ENCODE data around the gene STPG2.

Gene STPG2

DNA sequence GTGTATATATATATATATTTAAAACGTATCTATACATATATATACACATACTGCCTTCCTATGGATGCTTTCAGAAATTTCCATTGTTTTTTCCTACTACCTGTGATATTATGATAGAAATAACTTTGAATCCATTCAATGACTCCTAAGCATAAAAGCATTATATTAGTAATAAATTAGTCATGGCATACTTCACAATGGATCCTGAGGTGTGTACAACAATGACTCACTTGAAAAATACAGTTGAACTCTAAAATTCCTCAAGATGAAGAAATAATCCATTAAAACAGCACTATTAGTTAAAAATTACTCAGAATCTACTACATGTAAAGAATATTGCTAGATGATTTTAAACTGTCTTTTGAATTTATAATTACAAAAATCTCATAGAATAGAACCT is 201.1 kb downstream of the STPG2 start:
- TF ChIP-seq, protein P1, sequence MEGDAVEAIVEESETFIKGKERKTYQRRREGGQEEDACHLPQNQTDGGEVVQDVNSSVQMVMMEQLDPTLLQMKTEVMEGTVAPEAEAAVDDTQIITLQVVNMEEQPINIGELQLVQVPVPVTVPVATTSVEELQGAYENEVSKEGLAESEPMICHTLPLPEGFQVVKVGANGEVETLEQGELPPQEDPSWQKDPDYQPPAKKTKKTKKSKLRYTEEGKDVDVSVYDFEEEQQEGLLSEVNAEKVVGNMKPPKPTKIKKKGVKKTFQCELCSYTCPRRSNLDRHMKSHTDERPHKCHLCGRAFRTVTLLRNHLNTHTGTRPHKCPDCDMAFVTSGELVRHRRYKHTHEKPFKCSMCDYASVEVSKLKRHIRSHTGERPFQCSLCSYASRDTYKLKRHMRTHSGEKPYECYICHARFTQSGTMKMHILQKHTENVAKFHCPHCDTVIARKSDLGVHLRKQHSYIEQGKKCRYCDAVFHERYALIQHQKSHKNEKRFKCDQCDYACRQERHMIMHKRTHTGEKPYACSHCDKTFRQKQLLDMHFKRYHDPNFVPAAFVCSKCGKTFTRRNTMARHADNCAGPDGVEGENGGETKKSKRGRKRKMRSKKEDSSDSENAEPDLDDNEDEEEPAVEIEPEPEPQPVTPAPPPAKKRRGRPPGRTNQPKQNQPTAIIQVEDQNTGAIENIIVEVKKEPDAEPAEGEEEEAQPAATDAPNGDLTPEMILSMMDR (IDR thresholded peaks at IDR 0.05; ENCODE audit: control insufficient read depth, insufficient read depth, low read depth, low read length, missing control alignments) = no peak
- no peak for DNase-seq (ENCODE audit: low read depth)
- H3K4me3 ChIP-seq (ENCODE audit: control insufficient read depth, low read depth, low read length) = no peak overlapping the region

DNA sequence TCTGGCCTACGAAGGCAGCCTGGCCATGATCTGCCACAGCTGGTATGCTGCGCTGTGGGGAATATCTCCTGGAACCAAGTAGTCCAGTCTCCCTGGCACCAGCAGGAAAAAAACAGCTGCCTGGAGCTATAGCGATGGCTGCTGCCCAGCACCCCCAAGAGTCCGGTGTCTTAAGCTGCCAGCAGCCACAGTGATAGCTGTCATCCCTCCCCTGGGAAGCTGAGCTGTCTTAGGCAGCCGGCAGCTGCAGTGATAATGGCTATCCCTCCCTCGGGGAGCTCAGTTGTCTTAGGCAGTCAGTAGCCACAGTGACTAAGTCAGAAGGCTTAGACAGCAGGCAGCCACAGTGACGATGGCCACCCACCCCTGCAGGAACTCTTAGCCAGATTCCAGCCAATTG is 205.1 kb downstream of the STPG2 start:
- no peak for DNase-seq (ENCODE audit: low read depth)
- TF ChIP-seq, protein P1 (IDR thresholded peaks at IDR 0.05; ENCODE audit: control insufficient read depth, insufficient read depth, low read depth, low read length, missing control alignments) = no peak
- H3K4me3 ChIP-seq (ENCODE audit: control insufficient read depth, low read depth, low read length) = no peak overlapping the region

DNA sequence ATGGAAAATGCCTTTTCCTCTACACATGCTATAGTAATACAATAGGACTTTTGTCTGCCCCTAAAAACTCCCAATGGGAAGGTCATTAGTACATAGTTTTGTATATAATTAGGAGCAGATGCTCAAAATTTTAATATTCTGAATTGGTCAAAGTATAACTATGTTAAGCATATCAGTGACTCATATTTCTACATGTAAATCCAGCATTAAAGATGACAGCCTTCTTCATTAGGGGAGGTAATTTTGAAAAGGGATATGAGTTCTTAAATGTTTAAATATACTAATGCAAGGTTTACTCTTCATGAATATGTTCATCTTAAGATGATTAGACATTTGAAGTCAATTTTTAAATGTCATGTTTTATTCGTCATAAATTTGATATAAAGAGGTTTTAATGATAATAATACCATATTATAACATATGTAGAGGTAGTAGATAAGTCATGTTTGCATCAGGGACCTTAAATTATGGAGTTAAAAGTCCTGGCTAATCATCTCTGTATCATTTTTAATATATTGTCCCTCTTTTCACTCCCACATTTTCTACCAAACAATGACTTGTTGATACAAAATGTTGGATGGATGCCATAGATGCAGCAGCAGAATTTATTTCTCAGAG is 218.8 kb downstream of the STPG2 start:
- H3K4me3 ChIP-seq (ENCODE audit: control insufficient read depth, low read depth, low read length) = no peak overlapping the region
- no peak for DNase-seq (ENCODE audit: low read depth)
- TF ChIP-seq, protein P1 (IDR thresholded peaks at IDR 0.05; ENCODE audit: control insufficient read depth, insufficient read depth, low read depth, low read length, missing control alignments) = no peak

DNA sequence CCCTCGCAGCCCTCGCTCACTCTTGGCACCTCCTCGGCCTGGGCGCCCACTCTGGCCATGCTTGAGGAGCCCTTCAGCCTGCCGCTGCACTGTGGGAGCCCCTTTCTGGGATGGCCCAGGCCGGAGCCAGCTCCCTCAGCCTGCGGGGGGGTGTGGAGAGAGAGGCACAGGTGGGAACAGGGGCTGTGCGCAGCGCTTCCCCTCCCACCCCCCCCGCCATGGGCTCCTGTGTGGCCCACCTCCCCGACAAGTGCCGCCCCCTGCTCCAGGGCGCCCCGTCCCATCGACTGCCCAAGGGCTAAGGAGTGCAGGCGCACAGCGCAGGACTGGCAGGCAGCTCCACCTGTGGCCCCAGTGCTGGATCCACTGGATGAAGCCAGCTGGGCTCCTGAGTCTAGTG is 220.2 kb downstream of the STPG2 start:
- no peak for DNase-seq (ENCODE audit: low read depth)
- TF ChIP-seq, protein P1 (IDR thresholded peaks at IDR 0.05; ENCODE audit: control insufficient read depth, insufficient read depth, low read depth, low read length, missing control alignments) = no peak
- no peak overlapping the region for H3K4me3 ChIP-seq (ENCODE audit: control insufficient read depth, low read depth, low read length)

DNA sequence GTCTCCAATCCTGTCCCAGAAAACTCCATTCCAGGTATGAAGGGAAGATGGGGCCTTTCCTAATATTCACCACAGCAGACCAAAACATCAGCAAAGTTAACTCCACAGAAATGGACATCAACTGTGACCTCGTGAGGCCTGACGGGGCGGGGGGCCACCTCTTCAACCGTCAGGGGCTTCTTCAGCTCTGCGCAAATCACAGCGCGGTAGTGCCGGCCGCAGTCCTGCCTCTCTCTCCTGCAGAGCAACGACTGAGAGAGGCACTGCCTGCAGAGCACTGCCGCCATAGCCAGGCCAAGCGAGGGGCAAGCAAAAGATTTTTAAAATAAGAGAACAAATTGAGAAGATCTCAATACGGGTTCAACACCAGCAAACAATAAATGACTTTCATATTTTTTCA is 226.2 kb downstream of the STPG2 start:
- no peak for DNase-seq (ENCODE audit: low read depth)
- no peak overlapping the region for H3K4me3 ChIP-seq (ENCODE audit: control insufficient read depth, low read depth, low read length)
- TF ChIP-seq, protein P1 (IDR thresholded peaks at IDR 0.05; ENCODE audit: control insufficient read depth, insufficient read depth, low read depth, low read length, missing control alignments) = no peak

DNA sequence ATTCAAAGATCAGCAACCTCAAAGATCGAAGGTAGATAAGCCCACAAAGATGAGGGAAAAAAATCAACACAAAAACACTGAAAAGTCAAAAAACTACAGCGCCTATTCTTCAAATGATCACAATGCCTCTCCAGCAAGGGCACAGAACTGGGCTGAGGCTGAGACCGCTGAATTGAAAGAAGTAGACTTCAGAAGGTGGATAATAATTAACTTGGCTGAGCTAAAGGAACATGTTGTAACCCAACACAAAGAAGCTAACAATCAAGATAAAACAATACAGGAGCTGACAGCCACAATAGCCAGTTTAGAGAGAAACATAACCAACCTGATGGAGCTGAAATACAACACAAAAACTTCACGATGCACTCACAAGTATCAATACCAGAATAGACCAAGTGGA is 231.1 kb downstream of the STPG2 start:
- no peak for DNase-seq (ENCODE audit: low read depth)
- H3K4me3 ChIP-seq (ENCODE audit: control insufficient read depth, low read depth, low read length) = no peak overlapping the region
- TF ChIP-seq, protein P1 (IDR thresholded peaks at IDR 0.05; ENCODE audit: control insufficient read depth, insufficient read depth, low read depth, low read length, missing control alignments) = no peak
